NCI-H226 (cell line): Measurements from ENCODE around the gene FAM83G.
A peak's percentile ranks its signal among the peaks of the same experiment; 100 is the strongest.
"Not testable (repeated sequence)": the region's sequence is repeated elsewhere in the genome, so short reads cannot be mapped to it uniquely, and the experiment has no call there.

Experiments
- DNase-seq: peaks from one replicate; pipeline ENCODE4 v3.0.0-alpha.2; 2015

FAM83G gene

GRCh38 chr17:19022128-19022527 is 17.6 kb upstream of the FAM83G start:
- DNase-seq, result no peak

GRCh38 chr17:19021622-19022083 is 17.1 kb upstream of the FAM83G start:
- no peak for DNase-seq

GRCh38 chr17:19021011-19021621 is 16.6 kb upstream of the FAM83G start:
- not testable (repeated sequence) for DNase-seq

- no peak for DNase-seq
Measured at GRCh38 chr17:19020016-19020415, 15.5 kb upstream of the FAM83G start.

- no peak for DNase-seq
Measured at GRCh38 chr17:19019041-19019941, 14.7 kb upstream of the FAM83G start.

GRCh38 chr17:19018600-19018950 is 14.0 kb upstream of the FAM83G start:
- DNase-seq, result no peak

- no peak for DNase-seq
Measured at GRCh38 chr17:19017804-19018599, 13.4 kb upstream of the FAM83G start.

GRCh38 chr17:19017401-19017800 is 12.8 kb upstream of the FAM83G start:
- no peak for DNase-seq

- no peak for DNase-seq
Measured at GRCh38 chr17:19016881-19017280, 12.3 kb upstream of the FAM83G start.

GRCh38 chr17:19016297-19016696 is 11.7 kb upstream of the FAM83G start:
- no peak for DNase-seq

GRCh38 chr17:19015428-19015827 is 10.9 kb upstream of the FAM83G start:
- no peak for DNase-seq

- no peak for DNase-seq
Measured at GRCh38 chr17:19014628-19015215, 10.2 kb upstream of the FAM83G start.

GRCh38 chr17:19013806-19014627 is 9.5 kb upstream of the FAM83G start:
- no peak for DNase-seq

GRCh38 chr17:19013226-19013625 is 8.7 kb upstream of the FAM83G start:
- DNase-seq, result no peak

GRCh38 chr17:19012171-19013080 is 7.9 kb upstream of the FAM83G start:
- no peak for DNase-seq

- DNase-seq, result no peak
Measured at GRCh38 chr17:19011581-19011980, 7.0 kb upstream of the FAM83G start.

- peak; percentile 9 for DNase-seq
Measured at GRCh38 chr17:19010729-19011505, 6.4 kb upstream of the FAM83G start.

GRCh38 chr17:19009970-19010369 is 5.4 kb upstream of the FAM83G start:
- DNase-seq, result no peak

- no peak for DNase-seq
Measured at GRCh38 chr17:19006698-19007097, 2.1 kb upstream of the FAM83G start.

- no peak for DNase-seq
Measured at GRCh38 chr17:19005789-19006430, 1.3 kb upstream of the FAM83G start.
